GM10248 (cell line): Measurements from ENCODE around the gene DENND1C.

Experiments
- CTCF ChIA-PET: fragments of 300-600 bp; sonication (Branson Sonifier 250); formaldehyde crosslinking; extraction: SDS; loops from one replicate; lab custom pipeline; 2021; ENCODE audit warnings: antibody characterized with exemption; lab: Yijun Ruan, JAX
- POLR2A ChIA-PET: fragments of 350-650 bp; sonication (Branson Sonifier 250); formaldehyde crosslinking; extraction: SDS; loops from one replicate; lab custom pipeline; 2020; ENCODE audit warnings: antibody characterized with exemption; lab: Yijun Ruan, JAX
- DNase-seq: peaks from one replicate; pipeline ENCODE4 v3.0.0; 2012; ENCODE audit errors: extremely low spot score
- CTCF ChIP-seq: IDR thresholded peaks from 2 replicates; pipeline ENCODE4 v1.5.1; 2012; ENCODE audit warnings: mild to moderate bottlenecking, low read depth; ENCODE audit errors: extremely low read depth, missing control alignments, control extremely low read depth

Gene DENND1C

GRCh38 chr19:6482343-6482686, 728 bp upstream of the DENND1C start:
- DNase-seq = no peak
- POLR2A ChIA-PET = no interaction called here
- CTCF ChIA-PET = interaction anchor here (0.8 to 4.7 kb wide), 10 partner anchors 9 to 377 kb away, joined by 3 to 33 read pairs (median 4); partner anchors contain the start of gene SLC25A23
- TF ChIP-seq CTCF = no peak

GRCh38 chr19:6480848-6481415, 655 bp downstream of the DENND1C start:
- DNase-seq = peak; percentile 32
- CTCF ChIA-PET = interaction anchor here (0.6 to 4.7 kb wide), 24 partner anchors 8 to 383 kb away, joined by 3 to 33 read pairs (median 4); partner anchors contain the start of genes CRB3, GPR108, SLC25A23 and TUBB4A
- no peak for TF ChIP-seq CTCF
- POLR2A ChIA-PET = interaction anchor here (0.5 to 1.0 kb wide), 2 partner anchors 32 to 56 kb away, joined by 3 to 4 read pairs; partner anchors contain the start of gene KHSRP

- TF ChIP-seq CTCF = no peak
- ChIA-PET POLR2A (no interaction called here), CTCF (interaction anchor here (1.5 to 4.7 kb wide), 3 partner anchors 20 to 384 kb away, joined by 4 to 33 read pairs (median 15); partner anchors contain the start of gene TUBB4A)
- DNase-seq = peak; percentile 9
Measured at GRCh38 chr19:6479836-6480398, 1.7 kb downstream of the DENND1C start.

GRCh38 chr19:6478815-6479214, 2.8 kb downstream of the DENND1C start:
- no peak for DNase-seq
- CTCF ChIA-PET = interaction anchor here (1.5 to 2.0 kb wide), 2 partner anchors 11 to 385 kb away, joined by 4 to 6 read pairs; no protein-coding TSS in a partner anchor
- POLR2A ChIA-PET = no interaction called here
- TF ChIP-seq CTCF = no peak

GRCh38 chr19:6476896-6477431, 4.6 kb downstream of the DENND1C start:
- no peak for DNase-seq
- ChIA-PET CTCF (interaction anchor here (2.0 kb wide), 1 partner anchor 13 kb away, joined by 6 read pairs; no protein-coding TSS in a partner anchor), POLR2A (no interaction called here)
- TF ChIP-seq CTCF = no peak

- no peak for TF ChIP-seq CTCF
- ChIA-PET CTCF (no interaction called here), POLR2A (no interaction called here)
- DNase-seq = peak; percentile 75
Measured at GRCh38 chr19:6476155-6476895, 5.3 kb downstream of the DENND1C start.
